ENCODE measurements around the gene MEF2A. TPM values are rescaled to one million over a fixed set of nuclear protein-coding genes. Genes with fewer than 3 reads are reported as not detected.
"Not testable (repeated sequence)": the region's sequence is repeated elsewhere in the genome, so short reads cannot be mapped to it uniquely, and the experiment has no call there.

The MEF2A gene
- total RNA-seq, 1 experiment from 2014 or later: 19.6 TPM

GRCh38 chr15:99733268-99734039, 167.7 kb downstream of the MEF2A start, which contains the start of gene LYSMD4:
Gene LYSMD4, minus strand, starts transcription at chr15:99733437. Its CDS starts 1,438 bp downstream, at chr15:99731999.
- ChIA-PET CTCF (interaction anchor here (0.5 to 2.0 kb wide), 13 partner anchors 21 to 1990 kb away, joined by 3 to 38 read pairs (median 5); no protein-coding TSS in a partner anchor), POLR2A (interaction anchor here (0.6 to 1.5 kb wide), 10 partner anchors 23 to 1194 kb away, joined by 3 to 19 read pairs (median 7); partner anchors contain the start of genes LRRC28 and MEF2A)
- intact Hi-C loops (cut with micrococcal nuclease; ENCODE audit: unreplicated experiment): loop anchor here (1.0 to 5.0 kb wide), 2 partner anchors 166 to 482 kb away; partner anchors contain the start of genes LRRC28 and MEF2A

GRCh38 chr15:99734040-99734291, 168.2 kb downstream of the MEF2A start:
- peak overlapping the region; percentile 96 for H3K27ac Mint-ChIP-seq (ENCODE audit: unreplicated experiment)
- POLR2A ChIA-PET; H3K9me3 Mint-ChIP-seq (ENCODE audit: unreplicated experiment); BruUV-seq (replicated peaks); H3K27me3 ChIP-seq (replicated peaks; ENCODE audit: control insufficient read depth, insufficient read depth, low read length); H3K4me1 ChIP-seq; DNase-seq; H3K27me3 Mint-ChIP-seq (ENCODE audit: insufficient read depth, unreplicated experiment); H3K36me3 Mint-ChIP-seq (ENCODE audit: insufficient read depth, unreplicated experiment); H3K4me1 Mint-ChIP-seq (ENCODE audit: low read depth, unreplicated experiment); H3K36me3 ChIP-seq (ENCODE audit: control insufficient read depth, insufficient read depth, low read length); H3K9me3 ChIP-seq: not testable (repeated sequence)
- H3K4me3 Mint-ChIP-seq (ENCODE audit: unreplicated experiment): peak overlapping the region; percentile 85
- peak overlapping the region; percentile 38 for H3K4me3 ChIP-seq (ENCODE audit: low read depth, low read length)
- CTCF ChIA-PET: interaction anchor here (0.6 to 2.0 kb wide), 6 partner anchors 20 to 711 kb away, joined by 4 to 38 read pairs (median 6); no protein-coding TSS in a partner anchor
- intact Hi-C loops (cut with micrococcal nuclease; ENCODE audit: unreplicated experiment): loop anchor here (5.0 kb wide), 1 partner anchor 167 kb away; the partner anchor contains the start of gene MEF2A

More at GRCh38 chr15:99733268-99734039, 167.7 kb downstream of the MEF2A start, which contains the start of gene LYSMD4:
- BruUV-seq (replicated peaks): TSS peak; percentile 92
- peak; percentile 97 for DNase-seq
- H3K4me3 ChIP-seq (ENCODE audit: low read depth, low read length): peak within 1 kb of the TSS; percentile 75
- no peaks in the 10 kb centered on the region for H3K27me3 Mint-ChIP-seq (ENCODE audit: insufficient read depth, unreplicated experiment)
- no peak for TF ChIP-seq CTCF (IDR thresholded peaks at IDR 0.05; ENCODE audit: insufficient read depth in 1 of 2, low read depth in 1 of 2, low read length in 1 of 2, severe bottlenecking in 1 of 2, unreplicated experiment in 1 of 2)
- no peaks in the 10 kb centered on the region for H3K36me3 Mint-ChIP-seq (ENCODE audit: insufficient read depth, unreplicated experiment)
- H3K4me1 Mint-ChIP-seq (ENCODE audit: low read depth, unreplicated experiment): no peaks in the 10 kb centered on the region
- peak within 1 kb of the TSS; percentile 96 for H3K27ac Mint-ChIP-seq (ENCODE audit: unreplicated experiment)
- no peaks in the 10 kb centered on the region; the same call in 1 of the 2 replicates for H3K36me3 ChIP-seq (ENCODE audit: control insufficient read depth, insufficient read depth, low read length)
- H3K9me3 ChIP-seq: no peaks in the 10 kb centered on the region
- no peaks in the 10 kb centered on the region for H3K9me3 Mint-ChIP-seq (ENCODE audit: unreplicated experiment)
- no peaks in the 10 kb centered on the region for H3K27me3 ChIP-seq (replicated peaks; ENCODE audit: control insufficient read depth, insufficient read depth, low read length)
- H3K4me3 Mint-ChIP-seq (ENCODE audit: unreplicated experiment): peak within 1 kb of the TSS; percentile 85
- H3K4me1 ChIP-seq: peaks cover 8% of the 10 kb centered on the region; the same call in 1 of the 2 replicates

- BruUV-seq (replicated peaks): no TSS peak
- CTCF ChIA-PET: no interaction called here
- POLR2A ChIA-PET: no interaction called here
- Mint-ChIP-seq H3K36me3 (ENCODE audit: insufficient read depth, unreplicated experiment) (no peaks in the 10 kb centered on the region), H3K4me1 (ENCODE audit: low read depth, unreplicated experiment) (no peaks in the 10 kb centered on the region), H3K27ac (ENCODE audit: unreplicated experiment) (no peak overlapping the region), H3K27me3 (ENCODE audit: insufficient read depth, unreplicated experiment) (no peaks in the 10 kb centered on the region), H3K9me3 (ENCODE audit: unreplicated experiment) (no peaks in the 10 kb centered on the region), H3K4me3 (ENCODE audit: unreplicated experiment) (peak overlapping the region; percentile 47)
- H3K36me3 ChIP-seq (ENCODE audit: control insufficient read depth, insufficient read depth, low read length): no peaks in the 10 kb centered on the region
- peaks cover 8% of the 10 kb centered on the region; the same call in 1 of the 2 replicates for H3K4me1 ChIP-seq
- no peaks in the 10 kb centered on the region for H3K9me3 ChIP-seq
- no peak for DNase-seq
- no peak overlapping the region for H3K4me3 ChIP-seq (ENCODE audit: low read depth, low read length)
- no peaks in the 10 kb centered on the region for H3K27me3 ChIP-seq (replicated peaks; ENCODE audit: control insufficient read depth, insufficient read depth, low read length)
- no peak for TF ChIP-seq CTCF (IDR thresholded peaks at IDR 0.05; ENCODE audit: insufficient read depth in 1 of 2, low read depth in 1 of 2, low read length in 1 of 2, severe bottlenecking in 1 of 2, unreplicated experiment in 1 of 2)
- intact Hi-C loops (cut with micrococcal nuclease; ENCODE audit: unreplicated experiment): loop anchor here (5.0 kb wide), 1 partner anchor 167 kb away; the partner anchor contains the start of gene MEF2A
Observed at GRCh38 chr15:99734575-99734974, 168.8 kb downstream of the MEF2A start.

Data from Caco-2 (cell line).